T-cell (primary cell): ENCODE results near the gene ZNF827. TPM values are rescaled to one million over a fixed set of nuclear protein-coding genes. Genes with fewer than 3 reads are reported as not detected.

ENCODE experiments used
- ATAC-seq, 4 experiments: fragments of 200-7000 bp in 3 of 4; fragments of 150-1000 bp in 1 of 4; cut with Tn5 transposase; replicated peaks in 1 of 4; 1 replicate in 3 of 4; 2 replicates in 1 of 4; pipeline ENCODE4 v1.10.0; 2021; ENCODE audit warnings: moderate library complexity in 3 of 4, mild to moderate bottlenecking in 2 of 4, moderate number of reproducible peaks in 1 of 4
- CTCF ChIA-PET, 2 donors: fragments of 300-600 bp; sonication (Branson Sonifier 250); formaldehyde crosslinking; loops; one replicate each; lab custom pipeline; 2022; ENCODE audit warnings: antibody characterized with exemption in 2 of 2; lab: Charles Lee
- POLR2A ChIA-PET, 2 donors: fragments of 300-600 bp; sonication (Branson Sonifier 250); formaldehyde crosslinking; loops; one replicate each; lab custom pipeline; 2022; ENCODE audit warnings: antibody characterized with exemption in 2 of 2; lab: Charles Lee
- DNase-seq, 35 experiments: peaks; one replicate each; pipeline versions ENCODE4 v3.0.0 to v3.0.0-alpha.2; 2013 to 2023
- H3K27ac ChIP-seq: one replicate; pipeline ENCODE4 v1.5.1; 2013; ENCODE audit warnings: low read length
- H3K27me3 ChIP-seq, 2 experiments: replicated peaks in 1 of 2; 1 replicate in 1 of 2; 2 replicates in 1 of 2; pipeline versions ENCODE4 v1.6.1 to v1.7.0; 2013; ENCODE audit warnings: low read length in 1 of 2, mixed read lengths in 1 of 2; ENCODE audit not compliant: control insufficient read depth in 2 of 2, insufficient read depth in 2 of 2; ENCODE audit errors: extremely low read depth in 1 of 2
- H3K36me3 ChIP-seq, 2 donors: 1 replicate in 1 of 2; 2 replicates in 1 of 2; pipeline versions ENCODE4 v1.6.1 to v1.7.0; 2013; ENCODE audit warnings: low read length in 1 of 2; ENCODE audit not compliant: control insufficient read depth in 2 of 2, insufficient read depth in 1 of 2; ENCODE audit errors: extremely low read depth in 1 of 2
- H3K4me1 ChIP-seq, 2 experiments: 1 replicate in 1 of 2; 2 replicates in 1 of 2; pipeline versions ENCODE4 v1.6.1 to v1.7.0; 2013; ENCODE audit warnings: low read length in 2 of 2, mixed read lengths in 1 of 2; ENCODE audit not compliant: insufficient read depth in 2 of 2, control insufficient read depth in 1 of 2; ENCODE audit errors: extremely low read depth in 1 of 2
- H3K4me3 ChIP-seq, 2 donors: 1 replicate in 1 of 2; 2 replicates in 1 of 2; pipeline versions ENCODE4 v1.5.1 to v1.7.0; 2013; ENCODE audit warnings: mild to moderate bottlenecking in 2 of 2, low read length in 1 of 2, moderate library complexity in 1 of 2; ENCODE audit not compliant: control insufficient read depth in 1 of 2; ENCODE audit errors: extremely low read depth in 1 of 2
- H3K9me3 ChIP-seq: 2 replicates; pipeline ENCODE4 v1.7.0; 2013
- H3K27ac Mint-ChIP-seq, 2 donors: one replicate each; pipeline ENCODE4 v1.8.0; 2020 to 2021; ENCODE audit warnings: mild to moderate bottlenecking in 2 of 2, mixed read lengths in 2 of 2
- H3K27me3 Mint-ChIP-seq, 2 donors: one replicate each; pipeline ENCODE4 v1.8.0; 2021 to 2022; ENCODE audit warnings: mixed read lengths in 2 of 2
- H3K36me3 Mint-ChIP-seq: one replicate; pipeline ENCODE4 v1.8.0; 2021; ENCODE audit warnings: mixed read lengths
- H3K4me1 Mint-ChIP-seq, 3 donors: one replicate each; pipeline ENCODE4 v1.8.0; 2020 to 2022; ENCODE audit warnings: mixed read lengths in 3 of 3, mild to moderate bottlenecking in 1 of 3
- H3K4me3 Mint-ChIP-seq, 3 donors: one replicate each; pipeline ENCODE4 v1.8.0; 2020 to 2022; ENCODE audit warnings: mild to moderate bottlenecking in 3 of 3, mixed read lengths in 3 of 3, moderate library complexity in 3 of 3
- H3K9me3 Mint-ChIP-seq, 3 donors: one replicate each; pipeline ENCODE4 v1.8.0; 2020 to 2022; ENCODE audit warnings: mixed read lengths in 3 of 3
- WGBS: methylation state at CpG from one replicate; pipeline ENCODE4 v1.1.5; 2013; ENCODE audit warnings: missing lambda C conversion rate; ENCODE audit not compliant: insufficient coverage; 5-methylcytosine and 5-hydroxymethylcytosine counted together
- total RNA-seq, 35 experiments: library from RNA in 6 of 35; stranded (reverse) in 6 of 35; fragments of 120-200 nt in 1 of 35; gene quantifications; one replicate each; pipeline versions ENCODE4 v1.2.1 to v1.2.4 and lab custom pipeline; 2013 to 2026

The ZNF827 gene
- total RNA-seq, 5 donors from 2014 or later (not counting 1 experiment from before 2014, with no cell fraction given) = 17.3 to 24.8 (median 18.5) TPM

GRCh38 chr4:145732001-145732815 lies 206.4 kb downstream of the ZNF827 start:
- Histone ChIP-seq H3K9me3 (no peaks in the 10 kb centered on the region), H3K27me3 (peaks cover 0 to 7% of the 10 kb centered on the region in 2 experiments), H3K4me3 (peak overlapping the region; percentile 42 to 61), H3K36me3 (no peaks in the 10 kb centered on the region), H3K4me1 (peaks cover 3 to 11% of the 10 kb centered on the region in 2 experiments), H3K27ac (no peak overlapping the region)
- Mint-ChIP-seq H3K36me3 (no peaks in the 10 kb centered on the region), H3K4me1 (peaks cover 4 to 18% (median 14%) of the 10 kb centered on the region in 3 donors), H3K27me3 (peaks cover 4 to 7% of the 10 kb centered on the region in 2 donors), H3K27ac (no peak overlapping the region), H3K4me3 (peak overlapping the region; percentile 75), H3K9me3 (no peaks in the 10 kb centered on the region)
- WGBS = 85% methylated on average over 4 of the region's 14 CpGs
- ATAC-seq = no peak
- POLR2A ChIA-PET = no interaction called here
- CTCF ChIA-PET = no interaction called here
- DNase-seq = peak in 1 of 35 experiments; percentile 5

- Mint-ChIP-seq H3K27ac (no peak overlapping the region), H3K9me3 (no peaks in the 10 kb centered on the region), H3K4me1 (peaks cover 4 to 18% (median 14%) of the 10 kb centered on the region in 3 donors), H3K36me3 (no peaks in the 10 kb centered on the region), H3K4me3 (peak overlapping the region in 1 of 3 donors; percentile 10), H3K27me3 (peaks cover 4 to 7% of the 10 kb centered on the region in 2 donors)
- no CpG with 5 or more reads among the region's 1 CpG for WGBS
- no peak for ATAC-seq
- Histone ChIP-seq H3K4me3 (no peak overlapping the region), H3K36me3 (no peaks in the 10 kb centered on the region), H3K9me3 (no peaks in the 10 kb centered on the region), H3K4me1 (peaks cover 3 to 11% of the 10 kb centered on the region in 2 experiments), H3K27me3 (peaks cover 0 to 3% of the 10 kb centered on the region in 2 experiments), H3K27ac (no peak overlapping the region)
- CTCF ChIA-PET = no interaction called here
- DNase-seq = no peak
- POLR2A ChIA-PET = no interaction called here
These were observed 207.6 kb downstream of the ZNF827 start for GRCh38 chr4:145731028-145731427.

- POLR2A ChIA-PET = no interaction called here
These were observed 208.6 kb downstream of the ZNF827 start for GRCh38 chr4:145730026-145730425.

GRCh38 chr4:145723336-145723735 lies 215.3 kb downstream of the ZNF827 start:
- no peaks in the 10 kb centered on the region for H3K36me3 ChIP-seq
- H3K27ac Mint-ChIP-seq = no peak overlapping the region
- WGBS = 100% methylated on average over 1 of the region's 2 CpGs
- H3K27me3 ChIP-seq = peaks cover 0 to 8% of the 10 kb centered on the region in 2 experiments
- H3K27ac ChIP-seq = no peak overlapping the region
- peaks cover 7 to 11% of the 10 kb centered on the region in 2 donors for H3K27me3 Mint-ChIP-seq
- POLR2A ChIA-PET = no interaction called here
- H3K9me3 Mint-ChIP-seq = no peaks in the 10 kb centered on the region
- peaks cover 8 to 11% (median 10%) of the 10 kb centered on the region in 3 donors for H3K4me1 Mint-ChIP-seq
- peaks cover 2 to 9% of the 10 kb centered on the region in 2 experiments for H3K4me1 ChIP-seq
- DNase-seq = no peak
- no peak for ATAC-seq
- H3K4me3 ChIP-seq = no peak overlapping the region
- H3K4me3 Mint-ChIP-seq = no peak overlapping the region
- no peaks in the 10 kb centered on the region for H3K36me3 Mint-ChIP-seq
- CTCF ChIA-PET = no interaction called here
- H3K9me3 ChIP-seq = no peaks in the 10 kb centered on the region

More at GRCh38 chr4:145730026-145730425, 208.6 kb downstream of the ZNF827 start:
- no peak overlapping the region for H3K4me3 ChIP-seq
- CTCF ChIA-PET = no interaction called here
- no peak overlapping the region for H3K4me3 Mint-ChIP-seq
- no peak overlapping the region for H3K27ac ChIP-seq
- WGBS = 80% methylated on average over 2 of the region's 5 CpGs
- H3K27ac Mint-ChIP-seq = no peak overlapping the region
- peaks cover 0 to 3% of the 10 kb centered on the region in 2 experiments for H3K27me3 ChIP-seq
- DNase-seq = no peak
- no peaks in the 10 kb centered on the region for H3K9me3 Mint-ChIP-seq
- H3K36me3 Mint-ChIP-seq = no peaks in the 10 kb centered on the region
- peaks cover 4 to 7% of the 10 kb centered on the region in 2 donors for H3K27me3 Mint-ChIP-seq
- no peaks in the 10 kb centered on the region for H3K9me3 ChIP-seq
- peaks cover 4 to 18% (median 14%) of the 10 kb centered on the region in 3 donors for H3K4me1 Mint-ChIP-seq
- ATAC-seq = no peak
- H3K4me1 ChIP-seq = peaks cover 3 to 11% of the 10 kb centered on the region in 2 experiments
- H3K36me3 ChIP-seq = no peaks in the 10 kb centered on the region

GRCh38 chr4:145722561-145722960 lies 216.1 kb downstream of the ZNF827 start:
- no peak overlapping the region for H3K27ac ChIP-seq
- H3K9me3 Mint-ChIP-seq = no peaks in the 10 kb centered on the region
- ChIA-PET POLR2A (no interaction called here), CTCF (no interaction called here)
- ATAC-seq (no peak), DNase-seq (no peak)
- peaks cover 12 to 13% of the 10 kb centered on the region in 2 donors for H3K27me3 Mint-ChIP-seq
- H3K4me3 Mint-ChIP-seq = no peak overlapping the region
- H3K4me1 ChIP-seq = peaks cover 2 to 9% of the 10 kb centered on the region in 2 experiments
- H3K27ac Mint-ChIP-seq = no peak overlapping the region
- H3K4me3 ChIP-seq = no peak overlapping the region
- peaks cover 0 to 8% of the 10 kb centered on the region in 2 experiments for H3K27me3 ChIP-seq
- H3K36me3 ChIP-seq = no peaks in the 10 kb centered on the region
- no peaks in the 10 kb centered on the region for H3K9me3 ChIP-seq
- 100% methylated on average over 1 of the region's 1 CpG for WGBS
- no peaks in the 10 kb centered on the region for H3K36me3 Mint-ChIP-seq
- H3K4me1 Mint-ChIP-seq = peaks cover 8 to 11% (median 10%) of the 10 kb centered on the region in 3 donors

GRCh38 chr4:145720656-145721055 lies 218.0 kb downstream of the ZNF827 start:
- DNase-seq = no peak
- ChIA-PET POLR2A (no interaction called here), CTCF (no interaction called here)
- ATAC-seq = no peak
- Histone ChIP-seq H3K4me3 (no peak overlapping the region), H3K9me3 (no peaks in the 10 kb centered on the region), H3K4me1 (peaks cover 2 to 9% of the 10 kb centered on the region in 2 experiments), H3K27ac (no peak overlapping the region), H3K27me3 (peaks cover 0 to 8% of the 10 kb centered on the region in 2 experiments), H3K36me3 (no peaks in the 10 kb centered on the region)
- H3K27me3 Mint-ChIP-seq = peaks cover 21% of the 10 kb centered on the region in 2 donors
- no peak overlapping the region for H3K27ac Mint-ChIP-seq
- WGBS = no CpG with 5 or more reads among the region's 3 CpGs
- no peaks in the 10 kb centered on the region for H3K9me3 Mint-ChIP-seq
- H3K4me1 Mint-ChIP-seq = peaks cover 8 to 11% (median 10%) of the 10 kb centered on the region in 3 donors
- H3K36me3 Mint-ChIP-seq = no peaks in the 10 kb centered on the region
- H3K4me3 Mint-ChIP-seq = peak overlapping the region in 1 of 3 donors; percentile 15
